Natural killer cell (primary cell): ENCODE results near the gene DSG2. TPM values are rescaled to one million over a fixed set of nuclear protein-coding genes. Genes with fewer than 3 reads are reported as not detected.
"Not testable (repeated sequence)": the region's sequence is repeated elsewhere in the genome, so short reads cannot be mapped to it uniquely, and the experiment has no call there.

Experiments used
- ATAC-seq, 3 donors: fragments of 150-1000 bp in 2 of 3; fragments of 200-7000 bp in 1 of 3; cut with Tn5 transposase; 1 replicate in 1 of 3; 2 replicates in 2 of 3; pipeline ENCODE4 v1.10.0; 2021; ENCODE audit warnings: mild to moderate bottlenecking in 2 of 3, moderate library complexity in 2 of 3
- DNase-seq, 2 donors: peaks; one replicate each; pipeline versions ENCODE4 v3.0.0 to v3.0.0-alpha.2; 2013 to 2021; ENCODE audit warnings: mixed read lengths in 1 of 2
- H3K27ac ChIP-seq: one replicate; pipeline ENCODE4 v1.5.1; 2013; ENCODE audit warnings: mild to moderate bottlenecking, low read length
- H3K27me3 ChIP-seq: one replicate; pipeline ENCODE4 v1.6.1; 2013; ENCODE audit warnings: low read length; ENCODE audit not compliant: control insufficient read depth, insufficient read depth
- H3K36me3 ChIP-seq: one replicate; pipeline ENCODE4 v1.6.1; 2013; ENCODE audit warnings: low read length; ENCODE audit not compliant: control insufficient read depth, insufficient read depth
- H3K4me1 ChIP-seq: one replicate; pipeline ENCODE4 v1.6.1; 2013; ENCODE audit warnings: low read length; ENCODE audit not compliant: control insufficient read depth, insufficient read depth
- H3K4me3 ChIP-seq: one replicate; pipeline ENCODE4 v1.5.1; 2013; ENCODE audit warnings: low read length
- H3K9me3 ChIP-seq: one replicate; pipeline ENCODE4 v1.6.1; 2013; ENCODE audit warnings: low read length; ENCODE audit not compliant: control insufficient read depth, insufficient read depth
- H3K27ac Mint-ChIP-seq, 2 donors: one replicate each; pipeline ENCODE4 v1.8.0; 2022; ENCODE audit warnings: mild to moderate bottlenecking in 2 of 2, mixed read lengths in 2 of 2, moderate library complexity in 1 of 2
- H3K27me3 Mint-ChIP-seq, 2 donors: one replicate each; pipeline ENCODE4 v1.8.0; 2022; ENCODE audit warnings: low read depth in 2 of 2, mixed read lengths in 2 of 2
- H3K36me3 Mint-ChIP-seq: one replicate; pipeline ENCODE4 v1.8.0; 2022; ENCODE audit warnings: mixed read lengths
- H3K4me1 Mint-ChIP-seq, 2 donors: one replicate each; pipeline ENCODE4 v1.8.0; 2022; ENCODE audit warnings: mixed read lengths in 2 of 2
- H3K4me3 Mint-ChIP-seq: one replicate; pipeline ENCODE4 v1.8.0; 2022; ENCODE audit warnings: mild to moderate bottlenecking, moderate library complexity, mixed read lengths
- H3K9me3 Mint-ChIP-seq, 2 donors: one replicate each; pipeline ENCODE4 v1.8.0; 2022; ENCODE audit warnings: mixed read lengths in 2 of 2
- WGBS: methylation state at CpG from one replicate; pipeline ENCODE4 v1.1.7; 2013; ENCODE audit warnings: missing lambda C conversion rate; ENCODE audit not compliant: insufficient coverage; 5-methylcytosine and 5-hydroxymethylcytosine counted together
- intact Hi-C: fragments of 100-400 bp; cut with micrococcal nuclease; formaldehyde crosslinking; loops from one replicate; pipeline ENCODE4 v1.14.2; 2022
- total RNA-seq, 4 donors: library from RNA; stranded (reverse); fragments of 120-200 nt in 1 of 4; gene quantifications; one replicate each; pipeline versions ENCODE4 v1.2.3 to v1.2.4, GENCODE V29; 2013 to 2022
- TF ChIP-seq, protein P1 (sequence below): fragments of 200-600 bp; IDR thresholded peaks from one replicate; pipeline ENCODE4 v1.8.0; 2022; ENCODE audit warnings: antibody characterized with exemption

DSG2 gene
- total RNA-seq, 3 donors from 2014 or later (not counting 1 experiment from before 2014, with no cell fraction given), result 0.05 to 0.53 TPM; not detected in 1

DNA sequence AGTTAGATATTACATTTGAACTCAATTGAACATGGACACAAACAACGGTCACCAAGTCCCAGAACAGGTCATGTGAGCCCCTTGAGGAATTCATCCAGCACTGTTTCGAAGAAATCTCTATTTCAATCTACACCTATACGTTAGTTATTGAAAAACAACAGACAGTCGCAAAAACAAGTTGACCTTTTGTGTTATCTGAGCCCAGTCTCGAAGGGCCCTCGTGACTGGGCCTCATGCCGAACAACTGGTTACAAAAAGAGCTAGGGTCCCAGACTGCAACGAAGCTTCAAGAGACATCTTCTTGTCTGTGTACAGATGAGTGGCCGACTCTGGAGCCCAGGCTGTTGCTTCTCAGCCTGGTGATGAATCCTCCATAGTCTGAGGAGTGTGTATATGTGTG lies 5.3 kb upstream of the DSG2 start:
- intact Hi-C loops, result no loop called here
- DNase-seq (no peak), ATAC-seq (no peak)
- H3K36me3 ChIP-seq, result no peaks in the 10 kb centered on the region
- TF ChIP-seq, protein P1, sequence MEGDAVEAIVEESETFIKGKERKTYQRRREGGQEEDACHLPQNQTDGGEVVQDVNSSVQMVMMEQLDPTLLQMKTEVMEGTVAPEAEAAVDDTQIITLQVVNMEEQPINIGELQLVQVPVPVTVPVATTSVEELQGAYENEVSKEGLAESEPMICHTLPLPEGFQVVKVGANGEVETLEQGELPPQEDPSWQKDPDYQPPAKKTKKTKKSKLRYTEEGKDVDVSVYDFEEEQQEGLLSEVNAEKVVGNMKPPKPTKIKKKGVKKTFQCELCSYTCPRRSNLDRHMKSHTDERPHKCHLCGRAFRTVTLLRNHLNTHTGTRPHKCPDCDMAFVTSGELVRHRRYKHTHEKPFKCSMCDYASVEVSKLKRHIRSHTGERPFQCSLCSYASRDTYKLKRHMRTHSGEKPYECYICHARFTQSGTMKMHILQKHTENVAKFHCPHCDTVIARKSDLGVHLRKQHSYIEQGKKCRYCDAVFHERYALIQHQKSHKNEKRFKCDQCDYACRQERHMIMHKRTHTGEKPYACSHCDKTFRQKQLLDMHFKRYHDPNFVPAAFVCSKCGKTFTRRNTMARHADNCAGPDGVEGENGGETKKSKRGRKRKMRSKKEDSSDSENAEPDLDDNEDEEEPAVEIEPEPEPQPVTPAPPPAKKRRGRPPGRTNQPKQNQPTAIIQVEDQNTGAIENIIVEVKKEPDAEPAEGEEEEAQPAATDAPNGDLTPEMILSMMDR, result no peak
- no peak overlapping the region for H3K4me3 Mint-ChIP-seq
- peaks cover 1% of the 10 kb centered on the region for H3K4me1 ChIP-seq
- no peak overlapping the region for H3K27ac ChIP-seq
- H3K36me3 Mint-ChIP-seq, result no peaks in the 10 kb centered on the region
- 90% methylated on average over 9 of the region's 9 CpGs for WGBS
- no peaks in the 10 kb centered on the region for H3K9me3 ChIP-seq
- H3K27me3 ChIP-seq, result peaks cover 10% of the 10 kb centered on the region
- no peak overlapping the region for H3K4me3 ChIP-seq
- peaks cover 13 to 46% of the 10 kb centered on the region in 2 donors for H3K27me3 Mint-ChIP-seq
- H3K9me3 Mint-ChIP-seq, result no peaks in the 10 kb centered on the region
- no peaks in the 10 kb centered on the region for H3K4me1 Mint-ChIP-seq
- no peak overlapping the region for H3K27ac Mint-ChIP-seq

DNA sequence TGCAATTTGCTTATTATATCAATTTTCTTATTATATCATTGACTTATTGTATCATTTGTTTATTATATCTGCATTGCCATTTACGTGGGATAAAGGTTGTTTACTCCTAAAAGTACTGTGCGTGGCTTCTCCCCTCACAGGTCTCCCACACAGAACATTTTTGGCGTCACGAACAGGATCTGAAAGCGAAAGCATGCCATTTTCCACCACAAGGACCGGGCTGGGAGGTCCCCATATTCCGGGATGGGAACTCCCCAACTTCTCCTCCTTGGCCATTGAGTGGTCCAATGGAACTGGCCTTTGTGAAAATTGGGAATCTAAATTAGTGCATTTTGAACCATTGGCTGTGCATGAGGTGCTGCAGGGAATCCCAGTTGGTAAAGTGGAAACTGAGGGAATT lies 4.8 kb upstream of the DSG2 start:
- Mint-ChIP-seq H3K27me3 (peaks cover 13 to 46% of the 10 kb centered on the region in 2 donors), H3K27ac (no peak overlapping the region), H3K9me3 (no peaks in the 10 kb centered on the region), H3K4me1 (no peaks in the 10 kb centered on the region), H3K36me3 (no peaks in the 10 kb centered on the region), H3K4me3 (no peak overlapping the region)
- no peak overlapping the region for H3K4me3 ChIP-seq
- H3K36me3 ChIP-seq, result no peaks in the 10 kb centered on the region
- ATAC-seq (no peak), DNase-seq (no peak)
- H3K9me3 ChIP-seq, result no peaks in the 10 kb centered on the region
- H3K27ac ChIP-seq, result no peak overlapping the region
- TF ChIP-seq, protein P1, result no peak
- intact Hi-C loops, result no loop called here
- H3K4me1 ChIP-seq, result peaks cover 4% of the 10 kb centered on the region
- peaks cover 10% of the 10 kb centered on the region for H3K27me3 ChIP-seq
- WGBS, result 79% methylated on average over 7 of the region's 7 CpGs

DNA sequence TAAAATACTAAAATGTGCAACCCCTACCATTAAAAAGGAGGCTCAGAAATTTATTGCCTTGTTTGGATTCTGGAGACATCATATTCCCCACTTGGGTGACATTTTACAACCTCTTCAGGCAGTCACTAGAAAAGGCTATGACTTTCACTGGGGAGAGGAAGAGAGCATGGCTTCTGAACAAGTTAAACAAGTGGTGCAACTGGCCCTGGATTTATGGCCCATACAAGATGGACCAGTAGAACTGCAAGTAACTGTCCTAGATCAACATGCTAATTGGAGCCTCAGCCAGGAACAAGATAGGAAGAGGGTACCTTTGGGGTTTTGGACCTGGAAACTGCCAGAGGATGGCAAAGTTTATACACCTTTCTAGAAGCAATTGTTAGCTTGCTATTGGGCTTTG lies 4.0 kb upstream of the DSG2 start:
- peaks cover 15 to 50% of the 10 kb centered on the region in 2 donors for H3K27me3 Mint-ChIP-seq
- H3K4me3 Mint-ChIP-seq, result no peak overlapping the region

DNA sequence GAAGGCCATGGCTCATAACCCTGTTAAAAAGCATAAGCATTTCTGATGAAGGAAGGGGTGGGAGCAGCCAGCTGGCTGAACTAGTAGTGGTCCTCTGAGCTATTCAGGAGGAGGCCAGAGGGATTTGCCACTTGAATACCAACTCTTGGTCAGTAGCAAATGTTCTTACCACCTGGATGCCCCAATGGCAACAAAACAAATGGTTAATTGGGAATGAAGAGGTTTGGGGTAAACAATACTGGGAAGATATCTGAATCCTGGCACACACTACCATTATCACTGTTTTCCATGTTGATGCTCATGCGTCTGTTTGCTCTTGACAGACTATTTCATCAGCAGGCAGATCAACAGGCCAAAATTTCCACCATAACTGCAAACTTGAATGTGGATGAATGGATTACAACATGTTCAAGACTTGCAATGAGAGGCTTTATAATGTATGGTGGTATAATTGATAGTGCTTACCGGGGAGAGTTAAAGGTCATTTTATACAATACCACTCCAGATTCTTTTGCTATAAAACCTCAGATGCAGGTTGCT lies 3.2 kb upstream of the DSG2 start:
- H3K9me3 ChIP-seq, H3K4me3 Mint-ChIP-seq, intact Hi-C loops, H3K36me3 Mint-ChIP-seq, H3K4me1 ChIP-seq, H3K27ac Mint-ChIP-seq, DNase-seq, H3K4me1 Mint-ChIP-seq, H3K27ac ChIP-seq, H3K36me3 ChIP-seq, H3K4me3 ChIP-seq, ATAC-seq, H3K9me3 Mint-ChIP-seq: not testable (repeated sequence)
- H3K27me3 Mint-ChIP-seq, result peaks cover 13 to 54% of the 10 kb centered on the region in 2 donors
- H3K27me3 ChIP-seq, result peaks cover 13% of the 10 kb centered on the region
- 100% methylated on average over 1 of the region's 2 CpGs for WGBS

More for the DNA sequence above, 4.0 kb upstream of the DSG2 start:
- ATAC-seq (no peak), DNase-seq (no peak)
- no peaks in the 10 kb centered on the region for H3K9me3 Mint-ChIP-seq
- peaks cover 9% of the 10 kb centered on the region for H3K4me1 ChIP-seq
- TF ChIP-seq, protein P1, result no peak
- H3K27ac Mint-ChIP-seq, result no peak overlapping the region
- no peaks in the 10 kb centered on the region for H3K36me3 ChIP-seq
- H3K9me3 ChIP-seq, result no peaks in the 10 kb centered on the region
- no peaks in the 10 kb centered on the region for H3K36me3 Mint-ChIP-seq
- peaks cover 11% of the 10 kb centered on the region for H3K27me3 ChIP-seq
- no peaks in the 10 kb centered on the region for H3K4me1 Mint-ChIP-seq
- no peak overlapping the region for H3K27ac ChIP-seq
- H3K4me3 ChIP-seq, result no peak overlapping the region
- intact Hi-C loops, result no loop called here
